HEK293 (cell line): Measurements from ENCODE around the gene STMN1.
A peak's percentile ranks its signal among the peaks of the same experiment; 100 is the strongest.

ENCODE experiments used
- CTCF ChIP-seq: fragments of 450-650 bp; formaldehyde crosslinking; IDR thresholded peaks from 2 replicates; pipeline ENCODE4 v1.5.1; 2016; ENCODE audit warnings: missing biosample characterization, missing genetic modification characterization
- HOXA7 ChIP-seq: sonication (generic); formaldehyde crosslinking; IDR thresholded peaks from 2 replicates; pipeline ENCODE4 v1.8.1; 2022; ENCODE audit warnings: missing genetic modification reagents, borderline replicate concordance
- PATZ1 ChIP-seq: fragments of 450-650 bp; formaldehyde crosslinking; IDR thresholded peaks from 2 replicates; pipeline ENCODE4 v1.5.1; 2016; ENCODE audit warnings: missing biosample characterization, missing genetic modification characterization
- ZNF133 ChIP-seq: fragments of 450-650 bp; formaldehyde crosslinking; IDR thresholded peaks from 2 replicates; pipeline ENCODE4 v1.5.1; 2016; ENCODE audit warnings: missing biosample characterization, missing genetic modification characterization
- ZNF768 ChIP-seq: fragments of 450-650 bp; formaldehyde crosslinking; IDR thresholded peaks from 2 replicates; pipeline ENCODE4 v1.5.1; 2018; ENCODE audit warnings: missing biosample characterization, mild to moderate bottlenecking, missing genetic modification characterization

- TF ChIP-seq ZNF768 (0 out of 2 replicates have a peak, but pooled peaks have one; percentile 37), ZNF133 (no peak), CTCF (no peak), HOXA7 (CRISPR knock-in tag) (no peak), PATZ1 (tag by site-specific recombination) (no peak)
These were observed 35.6 kb downstream of the STMN1 start for GRCh38 chr1:25870614-25871013.
